ENCODE measurements around the gene MFSD12.

The MFSD12 gene

DNA sequence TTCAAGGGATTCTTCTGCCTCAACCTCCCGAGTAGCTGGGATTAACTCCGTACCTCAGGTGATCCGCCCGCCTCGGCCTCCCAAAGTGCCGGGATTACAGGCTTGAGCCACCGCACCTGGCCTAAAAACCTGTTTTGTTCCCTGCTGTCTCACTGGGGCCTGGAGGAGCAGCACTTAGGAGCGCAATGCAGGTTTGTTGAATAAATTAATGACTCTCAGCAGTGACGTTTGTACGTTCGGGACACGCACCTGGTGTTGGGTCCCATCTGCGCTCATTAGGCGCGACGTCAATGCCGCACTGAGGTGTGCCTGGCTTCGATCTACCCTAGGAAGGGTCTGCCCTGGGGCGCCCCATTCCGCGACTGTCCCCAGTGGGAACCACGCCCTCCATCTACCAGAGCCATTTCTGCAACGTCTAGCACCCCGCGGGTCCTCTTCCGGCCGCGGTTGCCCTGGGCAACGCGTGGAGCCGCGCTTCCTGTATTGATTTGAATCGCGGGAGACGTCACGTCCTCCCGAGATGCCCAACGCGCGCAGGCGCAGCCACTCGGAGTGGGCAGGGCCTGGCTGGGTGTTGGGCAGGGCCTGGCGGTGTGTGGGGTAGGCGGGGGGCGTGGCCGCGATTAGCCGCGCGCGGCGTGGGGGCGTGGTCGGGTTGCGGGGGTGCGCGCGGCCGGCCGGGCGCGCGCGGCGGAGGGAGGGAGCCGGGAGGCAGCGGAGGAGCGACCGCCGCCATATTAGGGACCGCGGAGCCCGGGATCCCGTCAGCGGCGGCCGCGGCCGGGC, 51.6 kb downstream of the MFSD12 start, which contains the start of gene FZR1:
Gene FZR1 (plus strand): TSS at position 714 of the 786 bp plus-strand sequence. CDS start 16,679 bp downstream, outside the sequence.
- DNase-seq: peak; percentile 93

DNA sequence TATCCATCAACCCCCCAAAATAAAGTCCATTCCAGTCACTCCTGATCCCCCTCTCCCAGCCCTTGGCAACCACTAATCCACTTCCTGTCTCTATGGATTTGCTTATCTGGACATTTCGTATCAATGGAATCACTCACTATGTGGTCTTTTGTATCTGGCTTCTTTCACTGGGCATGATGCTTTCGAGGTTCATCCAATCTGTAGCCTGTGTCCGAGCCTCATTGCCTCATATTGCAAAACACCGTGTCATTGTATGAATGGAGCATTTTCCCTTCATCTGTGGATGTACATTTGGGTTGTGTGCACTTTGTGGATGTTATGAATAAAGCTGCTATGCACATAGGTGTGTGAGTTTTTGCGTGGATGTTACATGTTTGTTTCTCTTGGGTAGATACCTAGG, 52.7 kb downstream of the MFSD12 start:
- no peak for DNase-seq

DNA sequence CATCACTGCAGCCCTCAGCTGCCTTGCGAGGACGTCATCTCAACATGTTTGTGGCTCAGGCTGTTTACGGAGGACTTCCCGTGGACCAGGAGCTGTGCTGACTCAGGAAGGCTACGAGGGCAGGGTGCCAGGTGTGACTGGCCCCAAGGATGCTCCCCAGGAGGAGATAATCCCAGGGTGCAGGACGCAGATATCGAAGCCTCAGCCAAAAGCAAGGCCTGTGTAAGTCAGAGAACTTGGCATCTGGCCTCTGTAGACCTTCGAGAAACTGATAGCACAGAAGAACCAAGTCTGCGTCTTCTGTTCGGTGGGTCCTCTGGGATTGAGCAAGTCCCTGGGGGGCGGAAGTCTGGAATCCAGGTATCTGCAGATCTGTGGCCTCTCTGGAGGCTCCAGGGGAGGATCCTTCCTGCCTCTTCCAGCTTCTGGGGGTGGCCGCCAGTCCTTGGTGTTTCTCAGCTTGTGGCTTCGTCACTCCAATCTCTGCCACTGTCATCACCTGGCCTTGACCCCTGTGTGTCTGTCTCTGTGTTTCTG, 54.3 kb downstream of the MFSD12 start:
- DNase-seq: no peak

DNA sequence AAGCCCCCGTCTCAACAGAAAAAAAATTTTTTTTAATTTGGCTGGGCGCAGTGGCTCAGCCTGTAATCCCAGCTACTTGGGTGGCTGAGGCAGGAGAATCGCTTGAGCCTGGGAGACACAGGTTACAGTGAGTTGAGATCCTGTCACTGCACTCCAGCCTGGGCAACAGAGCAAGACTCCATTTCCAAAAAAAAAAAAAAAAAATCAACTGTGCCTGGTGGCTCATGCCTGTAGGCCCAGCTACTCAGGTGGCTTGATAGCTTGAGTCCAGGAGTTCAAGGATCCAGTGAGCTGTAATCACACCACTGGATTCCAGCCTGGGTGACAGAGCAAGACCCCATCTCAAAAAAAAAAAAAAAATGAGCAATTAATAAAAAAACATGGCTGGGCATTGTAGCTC, 55.6 kb downstream of the MFSD12 start:
- no peak for DNase-seq

DNA sequence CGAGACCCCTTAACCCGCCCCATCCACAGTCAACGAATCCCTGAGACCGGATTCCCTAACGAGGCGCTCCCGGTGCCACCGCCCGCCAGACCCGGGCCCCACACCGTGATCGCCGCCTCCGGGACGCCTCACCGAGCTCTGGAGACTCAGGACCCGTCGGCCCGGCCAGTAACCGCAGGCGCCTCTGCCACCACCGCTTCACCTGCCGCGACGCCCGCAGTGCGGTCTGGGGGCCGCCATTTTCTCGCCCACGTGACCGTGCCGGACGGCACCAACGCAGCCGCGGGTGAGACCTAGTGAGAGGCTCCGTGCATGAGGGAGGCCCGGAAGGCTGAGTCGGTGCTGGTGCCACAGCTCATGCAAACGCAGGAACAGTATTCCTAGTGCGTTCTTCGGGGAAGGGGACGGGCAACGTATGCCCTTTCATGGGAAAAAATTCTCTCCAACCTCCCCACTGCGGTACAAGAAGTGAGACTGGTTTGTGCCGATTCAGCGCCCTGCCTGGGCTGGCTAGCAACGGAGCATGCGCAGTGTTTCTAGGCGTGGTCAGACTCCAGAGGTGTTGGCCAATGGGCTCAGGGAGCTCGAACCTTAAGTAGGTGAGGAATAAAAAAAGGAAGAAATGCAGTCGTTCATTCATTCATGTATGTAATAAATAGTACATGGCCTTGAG, 56.8 kb downstream of the MFSD12 start, which contains the start of gene DOHH:
Gene DOHH (minus strand): TSS at position 246 of the 673 bp plus-strand sequence. CDS start 3,860 bp downstream, outside the sequence.
- DNase-seq: peak; percentile 81

DNA sequence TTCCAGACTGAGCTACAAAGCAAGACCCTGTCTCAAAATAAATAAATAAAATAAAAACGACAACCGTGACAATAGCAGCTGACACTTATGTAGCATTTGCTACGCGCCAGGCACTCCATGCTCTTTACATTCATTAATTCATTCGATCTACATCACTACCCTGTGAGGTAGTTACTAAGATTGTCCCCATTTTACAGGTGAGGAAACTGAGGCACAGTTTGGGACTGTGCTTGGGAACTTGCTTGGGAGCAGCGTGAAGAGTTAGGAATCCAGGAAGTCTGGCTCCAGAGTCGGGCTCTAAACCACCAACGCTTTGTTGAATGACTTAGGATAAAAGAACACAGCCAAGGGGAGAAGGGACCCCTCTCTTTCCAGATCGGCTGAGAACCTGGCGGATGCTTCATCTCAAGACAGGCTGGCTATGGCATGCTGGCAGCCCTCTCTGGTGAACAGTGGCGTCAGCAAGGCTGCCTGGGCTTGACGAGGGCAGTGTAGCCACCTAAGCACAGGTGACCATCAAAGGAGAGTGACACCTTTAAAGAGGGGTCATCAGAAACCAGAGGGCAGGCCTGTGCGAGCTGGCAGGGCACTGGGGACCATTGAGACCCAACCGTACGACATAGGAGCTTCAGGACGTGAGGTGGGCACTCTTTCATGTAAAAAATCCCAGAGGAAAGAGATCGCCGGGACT, 57.5 kb downstream of the MFSD12 start:
- no peak for DNase-seq

DNA sequence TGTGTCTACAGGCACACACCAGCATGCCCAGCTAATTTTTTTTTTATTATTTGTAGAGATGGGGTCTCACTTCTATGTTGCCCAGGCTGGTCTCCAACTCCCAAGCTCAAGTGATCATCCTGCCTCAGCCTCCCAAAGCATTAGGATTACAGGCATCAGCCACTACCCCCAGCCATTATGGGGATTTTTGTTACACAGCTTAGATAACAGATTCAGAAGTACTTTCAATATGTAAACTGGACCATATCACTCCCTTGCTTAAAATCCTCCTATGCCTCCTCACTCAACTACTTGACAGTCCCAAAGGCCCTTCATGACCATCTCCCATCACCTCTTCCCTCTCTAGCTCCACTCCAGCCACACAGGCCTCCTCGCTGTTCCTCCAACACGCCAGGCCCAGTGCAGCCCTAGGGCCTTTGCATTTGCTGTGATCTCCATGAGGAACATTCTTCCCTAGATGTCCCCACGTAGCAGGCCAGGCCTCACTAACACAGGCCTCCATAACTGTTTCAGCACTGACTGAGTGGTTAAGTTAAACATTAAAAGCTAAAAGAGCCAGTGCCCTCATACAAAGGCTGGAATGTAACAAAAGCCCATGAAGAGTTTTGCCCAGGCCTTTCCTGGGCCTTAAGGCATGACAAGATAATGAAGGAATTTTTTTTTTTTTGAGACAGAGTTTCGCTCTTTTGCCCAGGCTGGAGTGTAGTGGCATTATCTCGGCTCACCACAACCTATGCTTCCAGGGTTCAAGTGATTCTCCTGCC, 59.4 kb downstream of the MFSD12 start:
- no peak for DNase-seq

DNA sequence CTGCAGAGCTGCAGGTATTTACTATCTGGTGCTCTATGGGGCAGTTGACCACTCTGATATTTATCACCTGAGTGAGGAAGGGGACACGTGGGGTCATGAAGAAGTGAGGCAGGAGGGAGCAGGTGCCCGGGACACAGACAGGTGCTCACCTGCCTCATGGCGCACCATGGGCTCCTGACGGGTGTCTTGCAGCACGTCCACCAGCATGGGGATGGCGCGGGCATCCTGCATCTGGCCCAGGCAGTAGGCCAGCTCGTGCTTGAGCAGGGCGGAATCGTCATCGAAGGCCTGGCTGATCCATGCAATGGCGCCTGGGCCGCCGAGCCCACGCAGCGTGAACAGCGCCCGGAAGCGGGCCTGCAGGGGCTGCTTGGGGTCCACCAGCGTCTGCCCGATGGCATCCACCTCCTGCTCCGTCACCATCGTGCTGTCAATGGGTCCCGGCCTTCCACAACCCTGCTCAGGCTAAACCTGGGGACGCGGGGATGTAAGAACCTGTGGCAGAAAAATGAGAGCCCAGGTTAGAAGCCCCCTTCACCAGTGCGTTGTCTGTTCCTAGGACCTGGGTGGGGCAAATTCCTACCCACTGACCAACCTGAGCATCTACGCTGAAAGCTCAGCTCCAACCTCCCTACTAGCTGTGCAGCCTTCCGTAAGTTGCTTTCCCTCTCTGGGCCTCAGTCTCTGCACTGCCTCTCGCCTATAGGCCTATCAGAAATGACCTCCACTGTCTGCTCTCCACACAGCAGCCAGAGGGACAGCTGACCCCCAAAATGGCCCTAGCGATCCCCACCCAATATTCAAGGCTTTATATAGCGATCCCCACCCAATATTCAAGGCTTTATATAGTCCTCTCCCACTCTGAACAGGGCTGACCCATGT, 60.8 kb downstream of the MFSD12 start:
- no peak for DNase-seq

DNA sequence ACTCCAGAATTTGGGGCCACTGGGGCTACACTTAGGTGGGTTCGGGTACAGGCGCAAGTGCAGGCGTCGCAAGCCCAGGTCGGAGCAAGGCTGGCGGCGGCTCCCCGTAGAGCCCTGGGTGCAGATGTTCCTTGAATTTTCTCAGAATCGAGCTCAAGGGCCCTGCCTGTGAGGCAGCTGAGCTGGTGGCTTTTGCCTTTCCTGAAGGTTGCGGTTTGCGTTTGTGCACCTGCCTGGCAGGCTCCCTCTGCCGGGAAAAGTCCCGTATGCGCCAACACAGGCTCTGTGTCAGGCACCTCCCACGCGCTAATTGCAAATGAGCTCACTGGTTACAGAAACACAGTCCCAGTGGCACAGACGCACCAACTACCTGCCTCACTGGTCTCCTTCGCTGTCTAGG, 62.8 kb downstream of the MFSD12 start:
- no peak for DNase-seq

Data from amniotic stem cell (primary cell).